ENCODE measurements around the gene MAN1A1. TPM values are rescaled to one million over a fixed set of nuclear protein-coding genes. Genes with fewer than 3 reads are reported as not detected.

Gene MAN1A1
- total RNA-seq, 1 experiment from 2014 or later, result 0.06 TPM

DNA sequence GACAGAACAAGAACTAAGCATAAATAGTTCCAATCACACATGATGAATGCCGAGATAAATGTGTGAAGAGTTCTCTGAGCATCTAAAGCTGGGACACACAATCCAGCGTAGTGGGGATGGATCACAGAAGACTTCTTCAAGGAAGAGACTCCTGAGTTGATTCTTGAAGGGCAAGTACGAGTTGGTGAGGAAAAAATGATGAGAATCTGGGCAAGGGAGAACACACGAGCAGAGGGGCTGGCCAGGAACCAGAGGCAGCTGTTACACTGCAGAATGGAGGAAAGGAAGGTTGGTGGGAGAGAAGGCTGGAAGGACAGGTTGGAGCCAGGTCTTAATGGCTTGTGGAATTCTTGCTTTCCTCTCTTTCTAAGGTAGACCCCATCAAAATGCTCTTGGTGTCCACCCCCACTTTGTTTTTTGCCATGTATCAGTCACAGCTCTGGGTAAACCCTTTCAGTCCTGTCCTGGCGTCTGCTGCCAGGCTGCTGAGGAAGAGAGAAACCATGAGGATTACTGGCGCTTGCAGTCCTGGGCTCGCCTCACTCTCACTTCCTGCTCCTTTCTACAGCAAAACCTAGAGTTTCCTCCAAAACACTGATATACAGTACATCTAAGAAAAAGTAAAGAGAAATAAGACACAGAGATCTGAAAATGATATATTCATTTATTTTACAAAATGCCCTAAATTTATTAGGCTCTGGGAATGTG, 143.5 kb downstream of the MAN1A1 start:
- TF ChIP-seq, protein P1, sequence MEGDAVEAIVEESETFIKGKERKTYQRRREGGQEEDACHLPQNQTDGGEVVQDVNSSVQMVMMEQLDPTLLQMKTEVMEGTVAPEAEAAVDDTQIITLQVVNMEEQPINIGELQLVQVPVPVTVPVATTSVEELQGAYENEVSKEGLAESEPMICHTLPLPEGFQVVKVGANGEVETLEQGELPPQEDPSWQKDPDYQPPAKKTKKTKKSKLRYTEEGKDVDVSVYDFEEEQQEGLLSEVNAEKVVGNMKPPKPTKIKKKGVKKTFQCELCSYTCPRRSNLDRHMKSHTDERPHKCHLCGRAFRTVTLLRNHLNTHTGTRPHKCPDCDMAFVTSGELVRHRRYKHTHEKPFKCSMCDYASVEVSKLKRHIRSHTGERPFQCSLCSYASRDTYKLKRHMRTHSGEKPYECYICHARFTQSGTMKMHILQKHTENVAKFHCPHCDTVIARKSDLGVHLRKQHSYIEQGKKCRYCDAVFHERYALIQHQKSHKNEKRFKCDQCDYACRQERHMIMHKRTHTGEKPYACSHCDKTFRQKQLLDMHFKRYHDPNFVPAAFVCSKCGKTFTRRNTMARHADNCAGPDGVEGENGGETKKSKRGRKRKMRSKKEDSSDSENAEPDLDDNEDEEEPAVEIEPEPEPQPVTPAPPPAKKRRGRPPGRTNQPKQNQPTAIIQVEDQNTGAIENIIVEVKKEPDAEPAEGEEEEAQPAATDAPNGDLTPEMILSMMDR (conservative IDR thresholded peaks at IDR 0.05; ENCODE audit: low read depth, low read length), result no peak
- TF ChIP-seq EZH2 (IDR thresholded peaks at IDR 0.05; ENCODE audit: borderline replicate concordance, low read depth, low read length, poor library complexity, severe bottlenecking), result no peak
- ChIA-PET CTCF (no interaction called here), POLR2A (ENCODE audit: low non-redundant PET) (no interaction called here)
- no TSS peak for BruUV-seq (replicated peaks)
- no peaks in the 10 kb centered on the region for H3K9me3 ChIP-seq (ENCODE audit: low read depth, low read length, poor library complexity, severe bottlenecking)
- intact Hi-C loops (cut with micrococcal nuclease; ENCODE audit: unreplicated experiment), result no loop called here
- no peaks in the 10 kb centered on the region for H3K4me1 ChIP-seq (ENCODE audit: insufficient read depth, low read length, poor library complexity, severe bottlenecking)
- no peak overlapping the region for H3K27ac ChIP-seq (ENCODE audit: low read depth, low read length, poor library complexity, severe bottlenecking)
- no peak overlapping the region for H3K4me3 ChIP-seq (ENCODE audit: low read depth, low read length, poor library complexity, severe bottlenecking)
- H3K36me3 ChIP-seq (ENCODE audit: insufficient read depth, low read length, poor library complexity, severe bottlenecking), result no peaks in the 10 kb centered on the region
- no peak for DNase-seq (ENCODE audit: low spot score)
- H3K27me3 ChIP-seq (replicated peaks; ENCODE audit: insufficient read depth, low read depth, low read length, poor library complexity), result no peaks in the 10 kb centered on the region

DNA sequence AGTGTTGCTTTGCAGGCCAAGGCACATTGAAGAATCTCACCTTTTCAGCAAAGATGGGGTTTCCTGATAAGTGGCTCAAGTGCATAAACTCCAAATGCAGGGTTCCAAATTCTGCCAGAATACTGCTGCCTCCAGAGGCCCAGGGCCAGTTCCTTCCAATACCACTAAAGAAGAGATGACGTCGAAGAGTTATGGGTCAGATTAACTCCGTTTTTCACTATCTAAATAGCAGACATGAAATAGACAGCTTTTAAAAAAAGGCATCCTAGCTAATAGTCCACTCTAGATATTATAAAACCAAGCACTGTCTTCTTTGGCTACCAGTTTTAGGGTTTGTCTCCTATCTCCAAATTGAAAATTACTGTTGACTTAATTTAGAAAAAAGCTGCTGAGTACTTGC, 144.8 kb downstream of the MAN1A1 start:
- Histone ChIP-seq H3K27ac (ENCODE audit: low read depth, low read length, poor library complexity, severe bottlenecking) (no peak overlapping the region), H3K4me1 (ENCODE audit: insufficient read depth, low read length, poor library complexity, severe bottlenecking) (no peaks in the 10 kb centered on the region), H3K9me3 (ENCODE audit: low read depth, low read length, poor library complexity, severe bottlenecking) (no peaks in the 10 kb centered on the region), H3K27me3 (replicated peaks; ENCODE audit: insufficient read depth, low read depth, low read length, poor library complexity) (no peaks in the 10 kb centered on the region), H3K4me3 (ENCODE audit: low read depth, low read length, poor library complexity, severe bottlenecking) (no peak overlapping the region), H3K36me3 (ENCODE audit: insufficient read depth, low read length, poor library complexity, severe bottlenecking) (no peaks in the 10 kb centered on the region)
- ChIA-PET CTCF (no interaction called here), POLR2A (ENCODE audit: low non-redundant PET) (no interaction called here)
- intact Hi-C loops (cut with micrococcal nuclease; ENCODE audit: unreplicated experiment), result no loop called here
- no peak for TF ChIP-seq EZH2 (IDR thresholded peaks at IDR 0.05; ENCODE audit: borderline replicate concordance, low read depth, low read length, poor library complexity, severe bottlenecking)
- TF ChIP-seq, protein P1 (conservative IDR thresholded peaks at IDR 0.05; ENCODE audit: low read depth, low read length), result no peak
- DNase-seq (ENCODE audit: low spot score), result no peak
- no TSS peak for BruUV-seq (replicated peaks)

DNA sequence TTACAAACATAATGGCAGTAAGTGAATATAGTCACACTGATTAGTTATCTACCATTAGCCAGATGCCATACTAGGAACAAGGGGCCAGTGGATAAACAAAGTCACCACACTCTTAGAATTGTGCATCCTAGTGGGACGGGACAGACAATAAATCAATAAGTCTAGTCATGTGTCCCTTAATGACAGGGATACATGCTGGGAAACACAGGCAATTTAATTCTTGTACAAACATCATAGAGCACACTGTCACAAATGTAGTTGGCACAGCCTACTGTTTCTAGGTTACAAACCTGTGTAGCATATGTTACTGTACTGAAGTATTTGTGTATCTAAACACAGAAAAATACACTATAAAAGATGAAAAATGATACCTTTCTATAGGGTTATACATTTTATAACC, 148.1 kb downstream of the MAN1A1 start:
- Histone ChIP-seq H3K36me3 (ENCODE audit: insufficient read depth, low read length, poor library complexity, severe bottlenecking) (no peaks in the 10 kb centered on the region), H3K27ac (ENCODE audit: low read depth, low read length, poor library complexity, severe bottlenecking) (no peak overlapping the region), H3K4me1 (ENCODE audit: insufficient read depth, low read length, poor library complexity, severe bottlenecking) (no peaks in the 10 kb centered on the region), H3K27me3 (replicated peaks; ENCODE audit: insufficient read depth, low read depth, low read length, poor library complexity) (no peaks in the 10 kb centered on the region), H3K4me3 (ENCODE audit: low read depth, low read length, poor library complexity, severe bottlenecking) (no peak overlapping the region), H3K9me3 (ENCODE audit: low read depth, low read length, poor library complexity, severe bottlenecking) (no peaks in the 10 kb centered on the region)
- no peak for TF ChIP-seq EZH2 (IDR thresholded peaks at IDR 0.05; ENCODE audit: borderline replicate concordance, low read depth, low read length, poor library complexity, severe bottlenecking)
- TF ChIP-seq, protein P1 (conservative IDR thresholded peaks at IDR 0.05; ENCODE audit: low read depth, low read length), result no peak
- POLR2A ChIA-PET (ENCODE audit: low non-redundant PET), result no interaction called here
- BruUV-seq (replicated peaks), result no TSS peak
- no peak for DNase-seq (ENCODE audit: low spot score)
- intact Hi-C loops (cut with micrococcal nuclease; ENCODE audit: unreplicated experiment), result no loop called here
- CTCF ChIA-PET, result no interaction called here

Data from A673 (cell line).